Measurements from ENCODE around the gene PPIA.

The PPIA gene

GRCh38 chr7:44765579-44766415, 30.7 kb upstream of the PPIA start:
- Histone ChIP-seq H3K4me3 (ENCODE audit: low read depth, low read length) (no peak overlapping the region), H3K4me1 (ENCODE audit: control insufficient read depth, insufficient read depth, low read length) (peaks cover 6% of the 10 kb centered on the region), H3K27me3 (ENCODE audit: control insufficient read depth, insufficient read depth, low read length) (no peaks in the 10 kb centered on the region), H3K9me3 (ENCODE audit: control insufficient read depth, insufficient read depth, low read depth, low read length) (no peaks in the 10 kb centered on the region), H3K9ac (ENCODE audit: low read length) (no peak overlapping the region), H3K27ac (ENCODE audit: low read depth, low read length) (no peak overlapping the region), H3K36me3 (ENCODE audit: control insufficient read depth, insufficient read depth, low read length) (peaks cover 72% of the 10 kb centered on the region)

- peaks cover 65% of the 10 kb centered on the region for H3K36me3 ChIP-seq (ENCODE audit: control insufficient read depth, insufficient read depth, low read length)
Measured at GRCh38 chr7:44766416-44766801, 30.1 kb upstream of the PPIA start.

GRCh38 chr7:44767134-44767911, 29.2 kb upstream of the PPIA start:
- Histone ChIP-seq H3K27ac (ENCODE audit: low read depth, low read length) (no peak overlapping the region), H3K9ac (ENCODE audit: low read length) (no peak overlapping the region), H3K4me3 (ENCODE audit: low read depth, low read length) (no peak overlapping the region), H3K4me1 (ENCODE audit: control insufficient read depth, insufficient read depth, low read length) (peaks cover 6% of the 10 kb centered on the region), H3K27me3 (ENCODE audit: control insufficient read depth, insufficient read depth, low read length) (no peaks in the 10 kb centered on the region), H3K9me3 (ENCODE audit: control insufficient read depth, insufficient read depth, low read depth, low read length) (no peaks in the 10 kb centered on the region), H3K36me3 (ENCODE audit: control insufficient read depth, insufficient read depth, low read length) (peaks cover 57% of the 10 kb centered on the region)

More at GRCh38 chr7:44766416-44766801, 30.1 kb upstream of the PPIA start:
- Histone ChIP-seq H3K4me3 (ENCODE audit: low read depth, low read length) (no peak overlapping the region), H3K27me3 (ENCODE audit: control insufficient read depth, insufficient read depth, low read length) (no peaks in the 10 kb centered on the region), H3K9ac (ENCODE audit: low read length) (no peak overlapping the region), H3K27ac (ENCODE audit: low read depth, low read length) (no peak overlapping the region), H3K9me3 (ENCODE audit: control insufficient read depth, insufficient read depth, low read depth, low read length) (no peaks in the 10 kb centered on the region), H3K4me1 (ENCODE audit: control insufficient read depth, insufficient read depth, low read length) (peaks cover 6% of the 10 kb centered on the region)

- Histone ChIP-seq H3K4me3 (ENCODE audit: low read depth, low read length) (no peak overlapping the region), H3K27me3 (ENCODE audit: control insufficient read depth, insufficient read depth, low read length) (no peaks in the 10 kb centered on the region), H3K9me3 (ENCODE audit: control insufficient read depth, insufficient read depth, low read depth, low read length) (no peaks in the 10 kb centered on the region), H3K27ac (ENCODE audit: low read depth, low read length) (no peak overlapping the region), H3K9ac (ENCODE audit: low read length) (no peak overlapping the region), H3K4me1 (ENCODE audit: control insufficient read depth, insufficient read depth, low read length) (peaks cover 6% of the 10 kb centered on the region), H3K36me3 (ENCODE audit: control insufficient read depth, insufficient read depth, low read length) (peaks cover 51% of the 10 kb centered on the region)
Measured at GRCh38 chr7:44767912-44768627, 28.4 kb upstream of the PPIA start.

GRCh38 chr7:44768628-44769371, 27.7 kb upstream of the PPIA start:
- Histone ChIP-seq H3K9me3 (ENCODE audit: control insufficient read depth, insufficient read depth, low read depth, low read length) (no peaks in the 10 kb centered on the region), H3K27ac (ENCODE audit: low read depth, low read length) (no peak overlapping the region), H3K9ac (ENCODE audit: low read length) (peak overlapping the region; percentile 0), H3K36me3 (ENCODE audit: control insufficient read depth, insufficient read depth, low read length) (peaks cover 43% of the 10 kb centered on the region), H3K4me3 (ENCODE audit: low read depth, low read length) (no peak overlapping the region), H3K27me3 (ENCODE audit: control insufficient read depth, insufficient read depth, low read length) (no peaks in the 10 kb centered on the region), H3K4me1 (ENCODE audit: control insufficient read depth, insufficient read depth, low read length) (peaks cover 6% of the 10 kb centered on the region)

- Histone ChIP-seq H3K27ac (ENCODE audit: low read depth, low read length) (no peak overlapping the region), H3K9ac (ENCODE audit: low read length) (peak overlapping the region; percentile 0)
Measured at GRCh38 chr7:44769376-44769775, 27.1 kb upstream of the PPIA start.

GRCh38 chr7:44769776-44770294, 26.6 kb upstream of the PPIA start:
- Histone ChIP-seq H3K27me3 (ENCODE audit: control insufficient read depth, insufficient read depth, low read length) (no peaks in the 10 kb centered on the region), H3K36me3 (ENCODE audit: control insufficient read depth, insufficient read depth, low read length) (peaks cover 33% of the 10 kb centered on the region), H3K4me3 (ENCODE audit: low read depth, low read length) (no peak overlapping the region), H3K9me3 (ENCODE audit: control insufficient read depth, insufficient read depth, low read depth, low read length) (no peaks in the 10 kb centered on the region), H3K27ac (ENCODE audit: low read depth, low read length) (no peak overlapping the region), H3K9ac (ENCODE audit: low read length) (no peak overlapping the region), H3K4me1 (ENCODE audit: control insufficient read depth, insufficient read depth, low read length) (peaks cover 6% of the 10 kb centered on the region)

More at GRCh38 chr7:44769376-44769775, 27.1 kb upstream of the PPIA start:
- Histone ChIP-seq H3K36me3 (ENCODE audit: control insufficient read depth, insufficient read depth, low read length) (peaks cover 37% of the 10 kb centered on the region), H3K4me1 (ENCODE audit: control insufficient read depth, insufficient read depth, low read length) (peaks cover 6% of the 10 kb centered on the region), H3K9me3 (ENCODE audit: control insufficient read depth, insufficient read depth, low read depth, low read length) (no peaks in the 10 kb centered on the region), H3K4me3 (ENCODE audit: low read depth, low read length) (no peak overlapping the region), H3K27me3 (ENCODE audit: control insufficient read depth, insufficient read depth, low read length) (no peaks in the 10 kb centered on the region)

GRCh38 chr7:44771358-44771757, 25.1 kb upstream of the PPIA start:
- Histone ChIP-seq H3K36me3 (ENCODE audit: control insufficient read depth, insufficient read depth, low read length) (peaks cover 18% of the 10 kb centered on the region), H3K4me3 (ENCODE audit: low read depth, low read length) (no peak overlapping the region), H3K27me3 (ENCODE audit: control insufficient read depth, insufficient read depth, low read length) (no peaks in the 10 kb centered on the region), H3K4me1 (ENCODE audit: control insufficient read depth, insufficient read depth, low read length) (peaks cover 6% of the 10 kb centered on the region), H3K9me3 (ENCODE audit: control insufficient read depth, insufficient read depth, low read depth, low read length) (no peaks in the 10 kb centered on the region), H3K27ac (ENCODE audit: low read depth, low read length) (no peak overlapping the region), H3K9ac (ENCODE audit: low read length) (no peak overlapping the region)

- Histone ChIP-seq H3K27me3 (ENCODE audit: control insufficient read depth, insufficient read depth, low read length) (no peaks in the 10 kb centered on the region), H3K9me3 (ENCODE audit: control insufficient read depth, insufficient read depth, low read depth, low read length) (no peaks in the 10 kb centered on the region), H3K4me1 (ENCODE audit: control insufficient read depth, insufficient read depth, low read length) (peaks cover 6% of the 10 kb centered on the region), H3K36me3 (ENCODE audit: control insufficient read depth, insufficient read depth, low read length) (peaks cover 7% of the 10 kb centered on the region), H3K9ac (ENCODE audit: low read length) (no peak overlapping the region), H3K4me3 (ENCODE audit: low read depth, low read length) (no peak overlapping the region), H3K27ac (ENCODE audit: low read depth, low read length) (no peak overlapping the region)
Measured at GRCh38 chr7:44772440-44772839, 24.0 kb upstream of the PPIA start.

- H3K4me1 ChIP-seq (ENCODE audit: control insufficient read depth, insufficient read depth, low read length), result peaks cover 6% of the 10 kb centered on the region
- H3K9me3 ChIP-seq (ENCODE audit: control insufficient read depth, insufficient read depth, low read depth, low read length), result no peaks in the 10 kb centered on the region
- no peak overlapping the region for H3K9ac ChIP-seq (ENCODE audit: low read length)
- H3K27me3 ChIP-seq (ENCODE audit: control insufficient read depth, insufficient read depth, low read length), result no peaks in the 10 kb centered on the region
- H3K36me3 ChIP-seq (ENCODE audit: control insufficient read depth, insufficient read depth, low read length), result peaks cover 3% of the 10 kb centered on the region; the same call in 1 of the 2 replicates
- no peak overlapping the region for H3K27ac ChIP-seq (ENCODE audit: low read depth, low read length)
- no peak overlapping the region for H3K4me3 ChIP-seq (ENCODE audit: low read depth, low read length)
Measured at GRCh38 chr7:44772867-44773266, 23.6 kb upstream of the PPIA start.

All from HUES6 (cell line).